AG20443 (cell line): ENCODE results near the gene DAP.
"Not testable (repeated sequence)": the region's sequence is repeated elsewhere in the genome, so short reads cannot be mapped to it uniquely, and the experiment has no call there.

Experiments used
- DNase-seq: peaks from one replicate; pipeline ENCODE4 v3.0.0; 2012; ENCODE audit warnings: low spot score, mixed read lengths

DAP gene

GRCh38 chr5:10671041-10672008 is 89.7 kb downstream of the DAP start:
- DNase-seq = no peak

GRCh38 chr5:10669983-10670382 is 91.1 kb downstream of the DAP start:
- no peak for DNase-seq

GRCh38 chr5:10668697-10669096 is 92.3 kb downstream of the DAP start:
- DNase-seq = no peak

- no peak for DNase-seq
Observed at GRCh38 chr5:10667431-10668057, 93.5 kb downstream of the DAP start.

- DNase-seq = no peak
Observed at GRCh38 chr5:10666531-10667299, 94.3 kb downstream of the DAP start.

GRCh38 chr5:10665799-10666198 is 95.2 kb downstream of the DAP start:
- no peak for DNase-seq

- DNase-seq = not testable (repeated sequence)
Observed at GRCh38 chr5:10664180-10664769, 96.8 kb downstream of the DAP start.

GRCh38 chr5:10663489-10664179 is 97.4 kb downstream of the DAP start:
- DNase-seq = peak; percentile 63

- DNase-seq = no peak
Observed at GRCh38 chr5:10662661-10663488, 98.2 kb downstream of the DAP start.

- DNase-seq = no peak
Observed at GRCh38 chr5:10662083-10662482, 99.0 kb downstream of the DAP start.

- DNase-seq = no peak
Observed at GRCh38 chr5:10661401-10661800, 99.6 kb downstream of the DAP start.

- no peak for DNase-seq
Observed at GRCh38 chr5:10660720-10661387, 100.2 kb downstream of the DAP start.

- DNase-seq = no peak
Observed at GRCh38 chr5:10660135-10660534, 100.9 kb downstream of the DAP start.

- no peak for DNase-seq
Observed at GRCh38 chr5:10658265-10658664, 102.8 kb downstream of the DAP start.

GRCh38 chr5:10655972-10656830 is 104.8 kb downstream of the DAP start:
- DNase-seq = no peak

- no peak for DNase-seq
Observed at GRCh38 chr5:10655161-10655971, 105.7 kb downstream of the DAP start.

- no peak for DNase-seq
Observed at GRCh38 chr5:10654566-10654965, 106.5 kb downstream of the DAP start.

GRCh38 chr5:10653751-10654400 is 107.2 kb downstream of the DAP start:
- DNase-seq = no peak
